CD14-positive monocyte (primary cell): ENCODE data around the gene BTBD9. TPM values are rescaled to one million over a fixed set of nuclear protein-coding genes. Genes with fewer than 3 reads are reported as not detected.

Experiments used
- DNase-seq, 3 donors: peaks; one replicate each; pipeline ENCODE4 v3.0.0-alpha.2; 2011 to 2022
- H2AFZ ChIP-seq: 2 replicates; pipeline ENCODE4 v1.6.0; 2012; ENCODE audit warnings: mild to moderate bottlenecking, low read depth, low read length, inconsistent platforms; ENCODE audit not compliant: insufficient read depth, poor library complexity, severe bottlenecking
- H3K27ac ChIP-seq, 2 donors: 1 replicate in 1 of 2; 2 replicates in 1 of 2; pipeline ENCODE4 v1.5.1; 2012 to 2013; ENCODE audit warnings: low read length in 2 of 2, control low read depth in 1 of 2, inconsistent platforms in 1 of 2, low read depth in 1 of 2, mild to moderate bottlenecking in 1 of 2
- H3K27me3 ChIP-seq, 2 donors: one replicate each; pipeline versions ENCODE4 v1.6.0 to v1.6.1; 2011 to 2013; ENCODE audit warnings: low read length in 2 of 2; ENCODE audit not compliant: control insufficient read depth in 2 of 2, insufficient read depth in 2 of 2
- H3K36me3 ChIP-seq, 2 donors: replicated peaks in 1 of 2; 1 replicate in 1 of 2; 2 replicates in 1 of 2; pipeline versions ENCODE4 v1.5.1 to v1.6.1; 2012 to 2013; ENCODE audit warnings: low read length in 2 of 2, control low read depth in 1 of 2, inconsistent platforms in 1 of 2, mild to moderate bottlenecking in 1 of 2; ENCODE audit not compliant: insufficient read depth in 2 of 2, control insufficient read depth in 1 of 2
- H3K4me1 ChIP-seq, 2 donors: 1 replicate in 1 of 2; 2 replicates in 1 of 2; pipeline versions ENCODE4 v1.5.1 to v1.6.1; 2012 to 2013; ENCODE audit warnings: low read length in 2 of 2, control low read depth in 1 of 2, inconsistent platforms in 1 of 2, mild to moderate bottlenecking in 1 of 2, moderate library complexity in 1 of 2; ENCODE audit not compliant: insufficient read depth in 2 of 2, control insufficient read depth in 1 of 2
- H3K4me2 ChIP-seq: replicated peaks from 2 replicates; pipeline ENCODE3; 2012; ENCODE audit warnings: low read length, moderate library complexity, mild to moderate bottlenecking; ENCODE audit not compliant: poor library complexity, severe bottlenecking; ENCODE audit errors: extremely low read depth
- H3K4me3 ChIP-seq, 3 experiments: fragments of 200-600 bp in 1 of 3; sonication (generic) in 1 of 3; replicated peaks in 1 of 3; 1 replicate in 2 of 3; 2 replicates in 1 of 3; pipeline ENCODE4 v1.5.1; 2011 to 2013; ENCODE audit warnings: low read length in 3 of 3, mild to moderate bottlenecking in 3 of 3, control low read depth in 2 of 3, low read depth in 2 of 3, inconsistent platforms in 1 of 3, moderate library complexity in 1 of 3
- H3K79me2 ChIP-seq: 2 replicates; pipeline ENCODE4 v1.6.0; 2012; ENCODE audit warnings: mild to moderate bottlenecking, control low read depth, inconsistent platforms, low read length, moderate library complexity; ENCODE audit not compliant: insufficient read depth
- H3K9ac ChIP-seq: 2 replicates; pipeline ENCODE4 v1.6.0; 2017; ENCODE audit warnings: low read length, mild to moderate bottlenecking; ENCODE audit not compliant: insufficient read depth, poor library complexity, severe bottlenecking
- H3K9me3 ChIP-seq, 2 donors: replicated peaks in 1 of 2; 1 replicate in 1 of 2; 2 replicates in 1 of 2; pipeline versions ENCODE4 v1.5.1 to v1.6.1; 2012 to 2013; ENCODE audit warnings: low read length in 2 of 2, control low read depth in 1 of 2; ENCODE audit not compliant: control insufficient read depth in 1 of 2, insufficient read depth in 1 of 2
- H4K20me1 ChIP-seq: 2 replicates; pipeline ENCODE4 v1.6.0; 2012; ENCODE audit warnings: mild to moderate bottlenecking, low read length, control low read depth, moderate library complexity; ENCODE audit not compliant: insufficient read depth
- H3K27ac Mint-ChIP-seq, 7 donors: one replicate each; pipeline ENCODE4 v1.8.0; 2020; ENCODE audit warnings: mild to moderate bottlenecking in 7 of 7, mixed read lengths in 7 of 7, moderate library complexity in 6 of 7, inconsistent platforms in 2 of 7
- H3K27me3 Mint-ChIP-seq, 3 donors: one replicate each; pipeline ENCODE4 v1.8.0; 2021 to 2022; ENCODE audit warnings: low read depth in 3 of 3, mild to moderate bottlenecking in 3 of 3, mixed read lengths in 3 of 3, moderate library complexity in 3 of 3, inconsistent platforms in 1 of 3
- H3K36me3 Mint-ChIP-seq, 2 donors: one replicate each; pipeline ENCODE4 v1.8.0; 2020; ENCODE audit warnings: mixed read lengths in 2 of 2, inconsistent platforms in 1 of 2, mild to moderate bottlenecking in 1 of 2
- H3K4me1 Mint-ChIP-seq: one replicate; pipeline ENCODE4 v1.8.0; 2020; ENCODE audit warnings: mild to moderate bottlenecking, mixed read lengths
- H3K4me3 Mint-ChIP-seq, 2 donors: one replicate each; pipeline ENCODE4 v1.8.0; 2020; ENCODE audit warnings: mild to moderate bottlenecking in 2 of 2, mixed read lengths in 2 of 2, moderate library complexity in 1 of 2
- H3K9me3 Mint-ChIP-seq, 7 donors: one replicate each; pipeline ENCODE4 v1.8.0; 2020 to 2022; ENCODE audit warnings: mixed read lengths in 7 of 7, mild to moderate bottlenecking in 6 of 7, moderate library complexity in 6 of 7, inconsistent platforms in 2 of 7
- WGBS: methylation state at CpG from one replicate; pipeline ENCODE4 v1.1.5; 2013; ENCODE audit warnings: missing lambda C conversion rate; ENCODE audit not compliant: insufficient coverage; 5-methylcytosine and 5-hydroxymethylcytosine counted together
- intact Hi-C, 2 donors: fragments of 100-400 bp; cut with micrococcal nuclease; formaldehyde crosslinking; loops; one replicate each; pipeline versions ENCODE4 v1.15.0 to v1.15.1; 2023
- polyA plus RNA-seq, 3 donors: library from polyadenylated mRNA; depleted of rRNA in 1 of 3; unstranded in 2 of 3; stranded (reverse) in 1 of 3; fragments of 300-500 nt in 2 of 3; fragments of >200 nt in 1 of 3; fragmentation: Illumina TruSeq in 2 of 3; gene quantifications; 1 replicate in 2 of 3; 2 replicates in 1 of 3; pipeline ENCODE4 v1.2.3, GENCODE V29; 2012 to 2021
- TF ChIP-seq, protein P1 (sequence below): fragments of 200-600 bp; IDR thresholded peaks from one replicate; pipeline ENCODE4 v1.8.0; 2022; ENCODE audit warnings: antibody characterized with exemption, mild to moderate bottlenecking

BTBD9 gene
- polyA plus RNA-seq, 3 donors: 5.2 to 7.5 (median 6.2) TPM

DNA sequence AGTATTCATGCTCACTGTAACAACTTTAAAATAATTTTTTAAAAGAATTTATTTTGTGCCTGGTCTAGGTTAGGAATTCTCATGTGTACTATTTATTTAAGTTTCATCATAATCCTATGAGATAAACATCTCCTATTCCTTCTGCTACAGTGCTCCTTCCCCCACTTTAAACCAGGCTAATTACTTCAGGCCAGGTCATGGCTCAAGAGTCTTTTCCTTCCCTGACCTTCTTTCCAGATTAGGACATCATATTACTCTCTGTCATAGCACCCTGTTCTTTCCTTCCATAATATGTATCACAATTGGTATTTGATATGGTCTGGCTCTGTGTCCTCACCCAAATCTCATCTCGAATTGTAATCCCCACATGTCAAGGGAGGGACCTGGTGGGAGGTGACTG is 239.0 kb downstream of the BTBD9 start:
- Histone ChIP-seq H3K9ac (no peak overlapping the region), H3K79me2 (no peaks in the 10 kb centered on the region), H3K36me3 (no peaks in the 10 kb centered on the region), H2AFZ (no peak overlapping the region), H3K27me3 (no peaks in the 10 kb centered on the region), H3K4me1 (no peaks in the 10 kb centered on the region), H3K4me2 (no peak overlapping the region), H3K27ac (no peak overlapping the region), H3K4me3 (no peak overlapping the region), H4K20me1 (no peaks in the 10 kb centered on the region), H3K9me3 (peaks cover 0 to 5% of the 10 kb centered on the region in 2 donors)
- H3K9me3 Mint-ChIP-seq: no peaks in the 10 kb centered on the region
- no peak for DNase-seq
- no peaks in the 10 kb centered on the region for H3K36me3 Mint-ChIP-seq
- H3K4me1 Mint-ChIP-seq: peaks cover 2% of the 10 kb centered on the region
- TF ChIP-seq, protein P1, sequence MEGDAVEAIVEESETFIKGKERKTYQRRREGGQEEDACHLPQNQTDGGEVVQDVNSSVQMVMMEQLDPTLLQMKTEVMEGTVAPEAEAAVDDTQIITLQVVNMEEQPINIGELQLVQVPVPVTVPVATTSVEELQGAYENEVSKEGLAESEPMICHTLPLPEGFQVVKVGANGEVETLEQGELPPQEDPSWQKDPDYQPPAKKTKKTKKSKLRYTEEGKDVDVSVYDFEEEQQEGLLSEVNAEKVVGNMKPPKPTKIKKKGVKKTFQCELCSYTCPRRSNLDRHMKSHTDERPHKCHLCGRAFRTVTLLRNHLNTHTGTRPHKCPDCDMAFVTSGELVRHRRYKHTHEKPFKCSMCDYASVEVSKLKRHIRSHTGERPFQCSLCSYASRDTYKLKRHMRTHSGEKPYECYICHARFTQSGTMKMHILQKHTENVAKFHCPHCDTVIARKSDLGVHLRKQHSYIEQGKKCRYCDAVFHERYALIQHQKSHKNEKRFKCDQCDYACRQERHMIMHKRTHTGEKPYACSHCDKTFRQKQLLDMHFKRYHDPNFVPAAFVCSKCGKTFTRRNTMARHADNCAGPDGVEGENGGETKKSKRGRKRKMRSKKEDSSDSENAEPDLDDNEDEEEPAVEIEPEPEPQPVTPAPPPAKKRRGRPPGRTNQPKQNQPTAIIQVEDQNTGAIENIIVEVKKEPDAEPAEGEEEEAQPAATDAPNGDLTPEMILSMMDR: no peak
- H3K27ac Mint-ChIP-seq: no peak overlapping the region
- H3K4me3 Mint-ChIP-seq: no peak overlapping the region
- H3K27me3 Mint-ChIP-seq: no peaks in the 10 kb centered on the region
- no CpG with 5 or more reads among the region's 1 CpG for WGBS
- intact Hi-C loops: no loop called here

DNA sequence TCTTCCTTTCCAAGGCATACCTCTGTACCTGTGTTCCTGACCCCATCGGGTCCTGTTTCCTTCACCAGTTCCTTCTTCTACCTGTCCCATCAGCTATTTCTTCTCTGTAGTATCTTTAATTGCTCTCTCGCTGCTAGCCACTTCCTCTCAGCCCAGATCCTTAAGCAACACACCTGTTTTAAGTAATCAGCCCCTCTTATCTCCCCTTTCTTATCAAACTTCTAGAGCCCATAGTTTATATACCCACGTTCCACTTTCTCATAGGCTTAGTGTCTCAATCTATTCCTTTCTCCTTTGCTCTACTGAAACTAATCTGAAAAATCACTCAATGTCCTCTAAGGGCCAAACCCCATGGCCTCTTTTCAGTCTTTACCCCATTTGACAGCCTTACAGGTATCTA is 239.6 kb downstream of the BTBD9 start:
- H3K9ac ChIP-seq: no peak overlapping the region
- 100% methylated on average over 3 of the region's 3 CpGs for WGBS

More for the DNA sequence above, 239.6 kb downstream of the BTBD9 start:
- Mint-ChIP-seq H3K4me3 (no peak overlapping the region), H3K9me3 (no peaks in the 10 kb centered on the region), H3K27me3 (no peaks in the 10 kb centered on the region), H3K27ac (no peak overlapping the region), H3K4me1 (peaks cover 1% of the 10 kb centered on the region), H3K36me3 (no peaks in the 10 kb centered on the region)
- Histone ChIP-seq H3K4me1 (no peaks in the 10 kb centered on the region), H3K27me3 (no peaks in the 10 kb centered on the region), H3K9me3 (peaks cover 0 to 5% of the 10 kb centered on the region in 2 donors), H3K79me2 (no peaks in the 10 kb centered on the region), H3K4me3 (no peak overlapping the region), H3K36me3 (no peaks in the 10 kb centered on the region), H3K27ac (no peak overlapping the region), H2AFZ (no peak overlapping the region), H3K4me2 (no peak overlapping the region), H4K20me1 (no peaks in the 10 kb centered on the region)
- intact Hi-C loops: no loop called here
- TF ChIP-seq, protein P1: no peak
- DNase-seq: no peak
